GM23338 (cell line): ENCODE data around the gene PGPEP1. TPM values are rescaled to one million over a fixed set of nuclear protein-coding genes. Genes with fewer than 3 reads are reported as not detected.
A peak's percentile ranks its signal among the peaks of the same experiment; 100 is the strongest.

Experiments used
- ATAC-seq: fragments of 200-7000 bp; cut with Tn5 transposase; 3 replicates; pipeline ENCODE4 v1.9.1; 2020
- DNase-seq: peaks from one replicate; pipeline ENCODE4 v3.0.0-alpha.2; 2015; ENCODE audit warnings: low spot score
- H2AFZ ChIP-seq: fragments of 200-600 bp; sonication (generic); 2 replicates; pipeline ENCODE4 v1.8.0; 2016; ENCODE audit warnings: antibody characterized with exemption, mild to moderate bottlenecking, moderate library complexity
- H3F3A ChIP-seq: fragments of 200-600 bp; sonication (generic); replicated peaks from 2 replicates; pipeline ENCODE4 v1.8.0; 2017; ENCODE audit warnings: antibody characterized with exemption, mixed run types, low read depth
- H3K27ac ChIP-seq: fragments of 200-600 bp; sonication (generic); 2 replicates; pipeline ENCODE4 v1.6.1; 2016; ENCODE audit warnings: low read depth
- H3K27me3 ChIP-seq: fragments of 200-600 bp; sonication (generic); 2 replicates; pipeline ENCODE4 v1.8.0; 2016; ENCODE audit warnings: mild to moderate bottlenecking, mixed run types, moderate library complexity; ENCODE audit not compliant: insufficient read depth
- H3K36me3 ChIP-seq: fragments of 200-600 bp; sonication (generic); 2 replicates; pipeline ENCODE4 v1.8.0; 2016; ENCODE audit warnings: mild to moderate bottlenecking; ENCODE audit not compliant: insufficient read depth
- H3K4me1 ChIP-seq: fragments of 200-600 bp; sonication (generic); 2 replicates; pipeline ENCODE4 v1.8.0; 2016; ENCODE audit warnings: mild to moderate bottlenecking, moderate library complexity; ENCODE audit not compliant: insufficient read depth
- H3K4me2 ChIP-seq: fragments of 200-600 bp; sonication (generic); 2 replicates; pipeline ENCODE4 v1.7.1; 2017; ENCODE audit warnings: mixed run types
- H3K4me3 ChIP-seq: fragments of 200-600 bp; sonication (generic); 2 replicates; pipeline ENCODE4 v1.6.1; 2016; ENCODE audit warnings: mixed run types
- H3K79me2 ChIP-seq: fragments of 200-600 bp; sonication (generic); replicated peaks from 2 replicates; pipeline ENCODE4 v1.8.0; 2017; ENCODE audit warnings: mild to moderate bottlenecking; ENCODE audit not compliant: insufficient read depth
- H3K9me2 ChIP-seq: fragments of 200-600 bp; sonication (generic); 2 replicates; pipeline ENCODE4 v1.8.0; 2017; ENCODE audit not compliant: insufficient read depth
- H4K20me1 ChIP-seq: fragments of 200-600 bp; sonication (generic); replicated peaks from 2 replicates; pipeline ENCODE4 v1.8.0; 2017; ENCODE audit warnings: mild to moderate bottlenecking; ENCODE audit not compliant: insufficient read depth
- H3K27ac Mint-ChIP-seq: 2 replicates; pipeline ENCODE4 v1.8.0; 2020; ENCODE audit warnings: inconsistent platforms, mild to moderate bottlenecking, moderate library complexity, mixed read lengths
- H3K27me3 Mint-ChIP-seq: 3 replicates; pipeline ENCODE4 v1.8.0; 2022; ENCODE audit warnings: low read depth, mild to moderate bottlenecking, moderate library complexity, mixed read lengths, inconsistent platforms; ENCODE audit not compliant: insufficient read depth, poor library complexity
- H3K36me3 Mint-ChIP-seq: 3 replicates; pipeline ENCODE4 v1.8.0; 2021; ENCODE audit warnings: low read depth, mild to moderate bottlenecking, inconsistent platforms, moderate library complexity, mixed read lengths
- H3K4me1 Mint-ChIP-seq: 3 replicates; pipeline ENCODE4 v1.8.0; 2020; ENCODE audit warnings: mild to moderate bottlenecking, inconsistent platforms, mixed read lengths
- H3K4me3 Mint-ChIP-seq: 3 replicates; pipeline ENCODE4 v1.8.0; 2021; ENCODE audit warnings: moderate library complexity, mild to moderate bottlenecking, inconsistent platforms, mixed read lengths
- H3K9me3 Mint-ChIP-seq: 3 replicates; pipeline ENCODE4 v1.8.0; 2020; ENCODE audit warnings: moderate library complexity, mild to moderate bottlenecking, inconsistent platforms, mixed read lengths
- CREB1 ChIP-seq: fragments of 250-450 bp; sonication (Bioruptor Pico); IDR thresholded peaks from 2 replicates; pipeline ENCODE4 v1.5.0; 2020; ENCODE audit warnings: low read depth, mild to moderate bottlenecking, moderate library complexity
- EZH2 ChIP-seq: fragments of 200-600 bp; sonication (generic); IDR thresholded peaks from one replicate; pipeline ENCODE4 v1.8.0; 2017; ENCODE audit warnings: antibody characterized with exemption, mild to moderate bottlenecking, low read depth; ENCODE audit not compliant: unreplicated experiment
- EZH2phosphoT487 ChIP-seq: fragments of 200-600 bp; sonication (generic); IDR thresholded peaks from one replicate; pipeline ENCODE4 v1.8.1; 2018; ENCODE audit warnings: antibody characterized with exemption; ENCODE audit not compliant: unreplicated experiment
- JUNB ChIP-seq: IDR thresholded peaks from one replicate; pipeline ENCODE4 v1.6.1; 2016; ENCODE audit warnings: antibody characterized with exemption; ENCODE audit not compliant: unreplicated experiment
- POLR2AphosphoS5 ChIP-seq: IDR thresholded peaks from 2 replicates; pipeline ENCODE4 v1.6.1; 2016; ENCODE audit warnings: antibody characterized with exemption, low read depth
- ZNF331 ChIP-seq: fragments of 250-450 bp; sonication (Bioruptor Pico); IDR thresholded peaks from 2 replicates; pipeline ENCODE4 v1.5.0; 2020; ENCODE audit warnings: low read depth, mild to moderate bottlenecking, moderate library complexity
- ZNF462 ChIP-seq: fragments of 250-450 bp; sonication (Bioruptor Pico); IDR thresholded peaks from 2 replicates; pipeline ENCODE4 v1.5.0; 2020; ENCODE audit warnings: mild to moderate bottlenecking, moderate library complexity
- polyA plus RNA-seq: library from polyadenylated mRNA; unstranded; fragments of >200 nt; fragmentation: Nextera tagmentation; extraction: Ambion mirVana; gene quantifications from 2 replicates; pipeline ENCODE4 v1.2.1, GENCODE V29; 2016
- total RNA-seq: library from RNA; depleted of rRNA; stranded (reverse); fragments of >200 nt; shearing (Covaris generic); gene quantifications from 2 replicates; pipeline ENCODE4 v1.2.3, GENCODE V29; 2014
- TF ChIP-seq, protein P1 (sequence below), 2 experiments: fragments of 200-600 bp in 1 of 2; sonication (generic) in 1 of 2; conservative IDR thresholded peaks; 2 replicates each; pipeline versions ENCODE4 v1.5.1 to v1.6.1; 2016 to 2017; ENCODE audit warnings: antibody characterized with exemption in 2 of 2, low read depth in 2 of 2, mild to moderate bottlenecking in 2 of 2, moderate library complexity in 1 of 2
- TF ChIP-seq, protein P2 (sequence below): IDR thresholded peaks from 2 replicates; pipeline ENCODE4 v1.6.1; 2016; ENCODE audit warnings: antibody characterized with exemption

PGPEP1 gene
- total and polyA plus RNA-seq, 2 experiments from 2014 or later = 15.5 to 18.9 TPM

DNA sequence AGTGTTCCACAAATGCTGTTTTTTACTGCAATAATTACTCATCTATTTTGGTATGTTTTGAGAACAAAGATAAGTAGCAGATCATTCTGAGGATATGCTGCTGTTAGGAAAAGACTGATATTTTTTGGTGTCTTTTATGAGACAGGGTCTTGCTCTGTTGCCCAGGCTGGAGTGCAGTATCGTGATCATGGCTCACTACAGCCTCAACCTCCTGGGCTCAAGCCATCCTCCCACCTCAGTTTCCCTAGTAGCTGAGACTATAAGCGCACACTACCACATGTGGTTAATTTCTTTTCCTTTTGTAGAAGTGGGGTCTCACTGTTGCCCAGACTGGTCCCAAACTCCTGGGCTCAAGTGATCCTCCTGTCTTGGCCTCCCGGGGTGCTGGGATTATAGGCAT is 27.0 kb upstream of the PGPEP1 start:
- H3K36me3 Mint-ChIP-seq = peaks cover 50% of the 10 kb centered on the region
- no peak for ATAC-seq
- H3K27me3 Mint-ChIP-seq = peaks cover 10% of the 10 kb centered on the region
- no peak overlapping the region for H3K27ac ChIP-seq
- peaks cover 3% of the 10 kb centered on the region; the same call in 1 of the 3 replicates for H3K4me1 Mint-ChIP-seq
- H4K20me1 ChIP-seq = peaks cover 12% of the 10 kb centered on the region
- no peaks in the 10 kb centered on the region for H3K9me2 ChIP-seq
- H3F3A ChIP-seq = 0 out of 2 replicates have a peak, but pooled peaks cover 6% of the 10 kb centered on the region
- peaks cover 17% of the 10 kb centered on the region; the same call in 1 of the 2 replicates for H3K36me3 ChIP-seq
- peaks cover 26% of the 10 kb centered on the region for H3K79me2 ChIP-seq
- no peaks in the 10 kb centered on the region for H3K9me3 Mint-ChIP-seq
- TF ChIP-seq CREB1 (CRISPR knock-in tag) (no peak), POLR2AphosphoS5 (no peak), JUNB (no peak), EZH2phosphoT487 (no peak), EZH2 (no peak), ZNF331 (no peak)
- TF ChIP-seq, protein P1, sequence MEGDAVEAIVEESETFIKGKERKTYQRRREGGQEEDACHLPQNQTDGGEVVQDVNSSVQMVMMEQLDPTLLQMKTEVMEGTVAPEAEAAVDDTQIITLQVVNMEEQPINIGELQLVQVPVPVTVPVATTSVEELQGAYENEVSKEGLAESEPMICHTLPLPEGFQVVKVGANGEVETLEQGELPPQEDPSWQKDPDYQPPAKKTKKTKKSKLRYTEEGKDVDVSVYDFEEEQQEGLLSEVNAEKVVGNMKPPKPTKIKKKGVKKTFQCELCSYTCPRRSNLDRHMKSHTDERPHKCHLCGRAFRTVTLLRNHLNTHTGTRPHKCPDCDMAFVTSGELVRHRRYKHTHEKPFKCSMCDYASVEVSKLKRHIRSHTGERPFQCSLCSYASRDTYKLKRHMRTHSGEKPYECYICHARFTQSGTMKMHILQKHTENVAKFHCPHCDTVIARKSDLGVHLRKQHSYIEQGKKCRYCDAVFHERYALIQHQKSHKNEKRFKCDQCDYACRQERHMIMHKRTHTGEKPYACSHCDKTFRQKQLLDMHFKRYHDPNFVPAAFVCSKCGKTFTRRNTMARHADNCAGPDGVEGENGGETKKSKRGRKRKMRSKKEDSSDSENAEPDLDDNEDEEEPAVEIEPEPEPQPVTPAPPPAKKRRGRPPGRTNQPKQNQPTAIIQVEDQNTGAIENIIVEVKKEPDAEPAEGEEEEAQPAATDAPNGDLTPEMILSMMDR (conservative IDR thresholded peaks at IDR 0.05; ENCODE audit: low read depth in 2 of 2) = no peak
- TF ChIP-seq, protein P2, sequence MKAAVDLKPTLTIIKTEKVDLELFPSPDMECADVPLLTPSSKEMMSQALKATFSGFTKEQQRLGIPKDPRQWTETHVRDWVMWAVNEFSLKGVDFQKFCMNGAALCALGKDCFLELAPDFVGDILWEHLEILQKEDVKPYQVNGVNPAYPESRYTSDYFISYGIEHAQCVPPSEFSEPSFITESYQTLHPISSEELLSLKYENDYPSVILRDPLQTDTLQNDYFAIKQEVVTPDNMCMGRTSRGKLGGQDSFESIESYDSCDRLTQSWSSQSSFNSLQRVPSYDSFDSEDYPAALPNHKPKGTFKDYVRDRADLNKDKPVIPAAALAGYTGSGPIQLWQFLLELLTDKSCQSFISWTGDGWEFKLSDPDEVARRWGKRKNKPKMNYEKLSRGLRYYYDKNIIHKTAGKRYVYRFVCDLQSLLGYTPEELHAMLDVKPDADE = no peak
- DNase-seq = no peak
- H3K4me1 ChIP-seq = no peaks in the 10 kb centered on the region; the same call in 1 of the 2 replicates
- no peak overlapping the region for H3K4me2 ChIP-seq
- no peak overlapping the region for H2AFZ ChIP-seq
- H3K4me3 Mint-ChIP-seq = no peak overlapping the region
- H3K27me3 ChIP-seq = no peaks in the 10 kb centered on the region
- H3K4me3 ChIP-seq = no peak overlapping the region
- H3K27ac Mint-ChIP-seq = no peak overlapping the region

GRCh38 chr19:18317961-18318800 is 22.2 kb upstream of the PGPEP1 start:
- H3K4me1 ChIP-seq = peaks cover 9% of the 10 kb centered on the region
- peak overlapping the region; percentile 27; the same call in 1 of the 3 replicates for H3K4me3 Mint-ChIP-seq
- H3K27ac ChIP-seq = peak overlapping the region; percentile 63; the same call in 1 of the 2 replicates
- no peaks in the 10 kb centered on the region for H3K27me3 ChIP-seq
- peaks cover 22% of the 10 kb centered on the region for H3K4me1 Mint-ChIP-seq
- no peaks in the 10 kb centered on the region for H3K9me2 ChIP-seq
- peak overlapping the region; percentile 36; the same call in 1 of the 2 replicates for H3K27ac Mint-ChIP-seq
- peaks cover 6% of the 10 kb centered on the region; the same call in 1 of the 2 replicates for H3K36me3 ChIP-seq
- peaks cover 56% of the 10 kb centered on the region for H3K36me3 Mint-ChIP-seq
- H3K4me3 ChIP-seq = no peak overlapping the region
- peaks cover 25% of the 10 kb centered on the region; the same call in 1 of the 2 replicates for H3F3A ChIP-seq
- no peak for DNase-seq
- H2AFZ ChIP-seq = no peak overlapping the region
- no peak for ATAC-seq
- H3K27me3 Mint-ChIP-seq = peaks cover 15% of the 10 kb centered on the region
- H3K79me2 ChIP-seq = peaks cover 60% of the 10 kb centered on the region
- H4K20me1 ChIP-seq = peaks cover 22% of the 10 kb centered on the region
- no peak overlapping the region for H3K4me2 ChIP-seq
- H3K9me3 Mint-ChIP-seq = no peaks in the 10 kb centered on the region
- no peak; the same call in 1 of the 2 replicates for TF ChIP-seq POLR2AphosphoS5
- TF ChIP-seq EZH2 = no peak
- TF ChIP-seq, protein P2 = no peak
- TF ChIP-seq JUNB = no peak
- TF ChIP-seq ZNF462 = no peak
